Tibial artery (tissue), 4 donors: Measurements from ENCODE around the gene EEF1E1.

Experiments used
- DNase-seq, 2 donors: peaks; one replicate each; pipeline ENCODE4 v3.0.0-alpha.2; 2019
- H3K27ac ChIP-seq, 2 donors: fragments of 200-600 bp; sonication (generic) in 1 of 2; 1 replicate in 1 of 2; 2 replicates in 1 of 2; pipeline ENCODE4 v1.5.1; 2018 to 2019; ENCODE audit warnings: mild to moderate bottlenecking in 1 of 2
- H3K27me3 ChIP-seq, 2 donors: fragments of 200-600 bp; sonication (generic) in 1 of 2; one replicate each; pipeline versions ENCODE4 v1.5.1 to v1.6.0; 2016 to 2019
- H3K36me3 ChIP-seq, 3 donors: fragments of 200-600 bp; sonication (generic) in 2 of 3; one replicate each; pipeline ENCODE4 v1.5.1; 2016 to 2019; ENCODE audit warnings: mild to moderate bottlenecking in 2 of 3
- H3K4me1 ChIP-seq, 4 donors: fragments of 200-600 bp; sonication (generic) in 2 of 4; 1 replicate in 3 of 4; 2 replicates in 1 of 4; pipeline ENCODE4 v1.5.1; 2016 to 2019
- H3K4me3 ChIP-seq, 2 donors: fragments of 200-600 bp; sonication (generic) in 1 of 2; 1 replicate in 1 of 2; 2 replicates in 1 of 2; pipeline ENCODE4 v1.5.1; 2018 to 2019; ENCODE audit warnings: mild to moderate bottlenecking in 2 of 2
- H3K9me3 ChIP-seq, 3 donors: fragments of 200-600 bp; sonication (generic) in 1 of 3; one replicate each; pipeline ENCODE4 v1.5.1; 2016 to 2019
- intact Hi-C: fragments of 100-400 bp; cut with DNase I; formaldehyde crosslinking; loops from one replicate; pipeline ENCODE4 v1.15.0; 2023; ENCODE audit warnings: low total_unique reads
- TF ChIP-seq, protein P1 (sequence below), 2 experiments: fragments of 200-600 bp in 1 of 2; fragments of 450-650 bp in 1 of 2; IDR thresholded peaks; one replicate each; pipeline ENCODE4 v1.5.1; 2017 to 2019; ENCODE audit warnings: antibody characterized with exemption in 2 of 2, mild to moderate bottlenecking in 1 of 2, moderate library complexity in 1 of 2

Gene EEF1E1

DNA sequence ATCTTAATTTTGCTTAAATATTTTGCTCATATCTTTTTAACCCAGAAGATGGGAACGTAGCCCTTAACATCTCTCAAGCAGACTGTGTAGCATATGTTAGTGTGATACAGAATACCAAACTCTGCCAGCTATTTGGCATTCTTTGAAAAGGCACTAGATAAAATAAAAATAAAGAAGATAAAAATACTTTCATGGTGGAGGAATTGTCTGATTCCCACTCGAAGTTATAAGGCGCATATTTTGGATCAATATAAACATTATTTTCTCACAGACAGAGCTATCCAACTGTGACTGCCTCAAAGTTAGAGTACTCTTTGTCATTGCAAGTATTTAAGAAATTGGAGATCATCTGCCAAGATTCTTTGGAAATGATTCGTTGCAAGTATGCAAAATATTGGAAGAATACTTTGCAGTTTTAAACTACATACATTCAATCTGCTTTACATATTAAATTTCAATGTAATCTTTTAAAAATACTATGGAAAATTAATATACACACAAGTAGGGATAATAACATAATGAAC, 10.8 kb upstream of the EEF1E1 start:
- no peaks in the 10 kb centered on the region for H3K4me1 ChIP-seq
- peaks cover 0 to 3% of the 10 kb centered on the region in 2 donors for H3K27me3 ChIP-seq
- intact Hi-C loops = no loop called here
- no peak for DNase-seq
- no peak overlapping the region for H3K27ac ChIP-seq
- TF ChIP-seq, protein P1, sequence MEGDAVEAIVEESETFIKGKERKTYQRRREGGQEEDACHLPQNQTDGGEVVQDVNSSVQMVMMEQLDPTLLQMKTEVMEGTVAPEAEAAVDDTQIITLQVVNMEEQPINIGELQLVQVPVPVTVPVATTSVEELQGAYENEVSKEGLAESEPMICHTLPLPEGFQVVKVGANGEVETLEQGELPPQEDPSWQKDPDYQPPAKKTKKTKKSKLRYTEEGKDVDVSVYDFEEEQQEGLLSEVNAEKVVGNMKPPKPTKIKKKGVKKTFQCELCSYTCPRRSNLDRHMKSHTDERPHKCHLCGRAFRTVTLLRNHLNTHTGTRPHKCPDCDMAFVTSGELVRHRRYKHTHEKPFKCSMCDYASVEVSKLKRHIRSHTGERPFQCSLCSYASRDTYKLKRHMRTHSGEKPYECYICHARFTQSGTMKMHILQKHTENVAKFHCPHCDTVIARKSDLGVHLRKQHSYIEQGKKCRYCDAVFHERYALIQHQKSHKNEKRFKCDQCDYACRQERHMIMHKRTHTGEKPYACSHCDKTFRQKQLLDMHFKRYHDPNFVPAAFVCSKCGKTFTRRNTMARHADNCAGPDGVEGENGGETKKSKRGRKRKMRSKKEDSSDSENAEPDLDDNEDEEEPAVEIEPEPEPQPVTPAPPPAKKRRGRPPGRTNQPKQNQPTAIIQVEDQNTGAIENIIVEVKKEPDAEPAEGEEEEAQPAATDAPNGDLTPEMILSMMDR (IDR thresholded peaks at IDR 0.05) = no peak
- H3K4me3 ChIP-seq = no peak overlapping the region
- H3K36me3 ChIP-seq = no peaks in the 10 kb centered on the region
- H3K9me3 ChIP-seq = no peaks in the 10 kb centered on the region

DNA sequence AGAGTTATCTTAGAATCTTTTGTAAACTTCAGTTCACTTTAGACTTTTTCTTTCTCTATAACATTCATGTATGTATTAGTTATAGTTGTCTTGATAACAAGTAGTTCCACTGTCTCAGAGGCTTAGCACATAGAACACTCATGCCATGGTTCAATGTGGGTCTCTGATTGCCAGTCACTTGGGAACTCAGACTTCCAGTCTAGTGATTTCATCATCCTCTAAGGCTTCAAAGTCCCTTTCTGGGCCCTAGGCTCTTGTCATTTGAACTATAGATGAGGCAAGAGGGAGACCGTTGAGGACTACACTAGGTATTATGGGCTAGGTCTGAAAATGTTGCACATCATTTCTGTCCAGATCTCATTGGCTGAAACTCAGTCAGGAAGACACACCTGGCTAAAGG, 8.4 kb upstream of the EEF1E1 start:
- Histone ChIP-seq H3K9me3 (no peaks in the 10 kb centered on the region), H3K4me3 (no peak overlapping the region), H3K36me3 (no peaks in the 10 kb centered on the region), H3K4me1 (no peaks in the 10 kb centered on the region), H3K27me3 (peaks cover 0 to 20% of the 10 kb centered on the region in 2 donors), H3K27ac (no peak overlapping the region)
- TF ChIP-seq, protein P1 (IDR thresholded peaks at IDR 0.05) = no peak
- intact Hi-C loops = no loop called here
- DNase-seq = no peak

DNA sequence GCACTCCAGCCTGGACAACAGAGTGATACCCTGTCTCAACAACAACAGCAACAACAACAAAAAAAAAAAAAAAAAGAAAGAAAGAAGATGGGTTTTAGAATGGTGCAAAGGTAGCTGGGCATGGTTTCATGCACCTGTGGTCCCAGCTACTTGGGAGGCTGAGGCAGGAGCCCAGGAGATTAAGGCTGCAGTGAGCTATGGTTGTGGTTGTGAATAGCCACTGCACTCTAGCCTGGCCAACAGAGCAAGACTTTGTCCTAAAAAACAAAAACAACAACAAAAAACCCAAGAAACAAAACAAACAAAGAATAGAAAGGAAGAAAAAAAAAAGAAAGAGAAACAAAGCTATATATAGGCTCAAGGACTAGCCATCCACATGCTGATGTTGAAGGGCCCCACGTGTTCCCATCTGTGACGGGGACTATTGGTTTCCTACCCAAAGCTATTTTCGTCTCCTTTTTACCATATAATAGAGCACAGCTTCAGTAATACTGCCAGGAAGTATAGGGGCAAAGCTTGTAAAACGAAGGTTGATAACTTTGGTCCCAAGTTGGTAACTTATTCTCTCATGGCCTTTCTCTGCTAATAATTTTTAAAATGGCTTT, 7.9 kb upstream of the EEF1E1 start:
- no peak overlapping the region for H3K4me3 ChIP-seq
- no peak for DNase-seq
- H3K4me1 ChIP-seq = no peaks in the 10 kb centered on the region
- intact Hi-C loops = no loop called here
- H3K27me3 ChIP-seq = peaks cover 0 to 20% of the 10 kb centered on the region in 2 donors
- H3K9me3 ChIP-seq = no peaks in the 10 kb centered on the region
- TF ChIP-seq, protein P1 (IDR thresholded peaks at IDR 0.05) = no peak
- no peaks in the 10 kb centered on the region for H3K36me3 ChIP-seq
- no peak overlapping the region for H3K27ac ChIP-seq

DNA sequence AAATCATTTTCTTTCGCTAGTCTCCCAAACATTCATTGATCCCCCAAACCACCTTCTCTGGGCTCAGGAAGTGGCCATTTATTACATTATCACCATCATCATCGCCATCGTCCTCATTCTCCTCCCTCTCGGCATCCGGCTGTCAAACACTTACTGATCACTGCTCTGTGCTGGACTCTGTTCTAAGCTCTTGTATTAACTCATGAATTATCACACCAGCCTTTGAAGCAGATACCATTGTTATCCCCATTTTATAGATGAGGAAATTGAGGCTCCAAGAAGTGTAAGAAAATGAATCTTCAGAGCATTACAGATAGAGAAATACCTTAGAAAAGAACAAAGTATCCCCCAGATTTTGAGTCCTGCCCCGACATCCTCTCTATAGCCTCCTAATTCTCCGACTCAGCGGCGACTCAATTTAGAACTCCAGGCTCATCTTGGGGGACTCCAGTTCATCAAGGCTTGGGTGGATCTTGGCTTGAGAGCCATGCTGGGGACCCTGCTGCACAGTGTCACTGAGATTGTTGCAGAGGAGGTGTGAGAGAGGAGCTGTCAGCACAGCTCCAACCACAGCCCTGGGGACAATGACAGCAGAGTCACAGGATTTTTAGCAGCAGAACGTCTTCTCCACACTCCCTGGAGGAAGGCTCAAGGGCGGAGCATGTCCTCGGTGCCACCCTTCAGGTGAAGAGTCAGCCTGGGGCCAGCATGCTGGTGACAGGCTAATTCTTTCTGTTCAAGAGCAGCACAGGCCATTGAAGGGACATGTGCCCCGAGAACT, 6.6 kb upstream of the EEF1E1 start:
- Histone ChIP-seq H3K27me3 (peaks cover 0 to 20% of the 10 kb centered on the region in 2 donors), H3K4me3 (no peak overlapping the region), H3K36me3 (no peaks in the 10 kb centered on the region), H3K27ac (no peak overlapping the region), H3K4me1 (no peaks in the 10 kb centered on the region), H3K9me3 (no peaks in the 10 kb centered on the region)
- intact Hi-C loops = no loop called here
- no peak for DNase-seq
- TF ChIP-seq, protein P1 (IDR thresholded peaks at IDR 0.05) = no peak

DNA sequence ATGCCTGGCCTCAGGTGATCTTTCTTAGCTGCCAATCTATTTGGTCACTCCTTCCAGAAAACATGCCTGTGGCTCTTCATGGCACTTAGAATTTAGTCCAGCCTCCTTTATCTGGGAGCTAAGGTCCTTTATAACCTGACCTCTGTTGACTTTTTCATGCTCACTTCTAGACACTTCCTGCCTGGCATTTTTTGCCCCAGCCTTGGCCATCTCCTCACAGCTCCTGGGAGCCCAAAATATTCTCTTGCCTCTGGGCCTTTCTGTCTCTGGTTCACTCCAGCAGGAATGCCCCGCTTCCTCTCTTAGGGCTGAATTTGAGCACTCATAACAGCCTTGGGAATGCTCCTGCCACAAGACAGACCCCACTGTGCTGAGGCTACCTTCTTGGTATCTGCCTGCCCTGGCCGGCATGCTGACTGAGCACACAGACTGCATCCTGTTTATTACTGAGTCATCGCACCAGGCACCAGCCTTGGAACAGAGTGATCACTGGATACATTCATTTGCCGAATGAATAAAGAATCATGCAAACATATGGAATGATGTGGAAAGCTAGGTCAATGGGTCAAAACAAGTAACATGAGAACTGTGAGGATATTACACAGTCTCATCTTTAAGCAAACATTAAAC, 5.8 kb upstream of the EEF1E1 start:
- H3K27ac ChIP-seq = no peak overlapping the region
- TF ChIP-seq, protein P1 (IDR thresholded peaks at IDR 0.05) = no peak
- no peak for DNase-seq

More for the DNA sequence above, 5.8 kb upstream of the EEF1E1 start:
- no peaks in the 10 kb centered on the region for H3K4me1 ChIP-seq
- H3K27me3 ChIP-seq = peaks cover 0 to 20% of the 10 kb centered on the region in 2 donors
- intact Hi-C loops = no loop called here
- no peaks in the 10 kb centered on the region for H3K9me3 ChIP-seq
- H3K4me3 ChIP-seq = no peak overlapping the region
- H3K36me3 ChIP-seq = no peaks in the 10 kb centered on the region
